Osteoblast (primary cell): ENCODE measurements around the gene LRRC1. TPM values are rescaled to one million over a fixed set of nuclear protein-coding genes. Genes with fewer than 3 reads are reported as not detected.

Experiments
- DNase-seq: peaks from one replicate; pipeline ENCODE4 v3.0.0; 2011; ENCODE audit warnings: low spot score, mixed read lengths; ENCODE audit not compliant: insufficient read length; ENCODE audit errors: missing footprints
- H2AFZ ChIP-seq: 2 replicates; pipeline ENCODE4 v1.6.0; 2011; ENCODE audit warnings: mild to moderate bottlenecking, low read length
- H3K27ac ChIP-seq: 2 replicates; pipeline ENCODE4 v1.5.1; 2011; ENCODE audit warnings: mild to moderate bottlenecking, low read depth, low read length, moderate library complexity
- H3K27me3 ChIP-seq: 2 replicates; pipeline ENCODE4 v1.6.0; 2012; ENCODE audit warnings: mild to moderate bottlenecking, control low read depth, inconsistent platforms, low read length, moderate library complexity; ENCODE audit not compliant: insufficient read depth
- H3K36me3 ChIP-seq: 2 replicates; pipeline ENCODE4 v1.5.1; 2011; ENCODE audit warnings: mild to moderate bottlenecking, low read length, control low read depth, moderate library complexity; ENCODE audit not compliant: insufficient read depth
- H3K4me1 ChIP-seq: 2 replicates; pipeline ENCODE4 v1.5.1; 2011; ENCODE audit warnings: mild to moderate bottlenecking, low read length, control low read depth, moderate library complexity; ENCODE audit not compliant: insufficient read depth
- H3K4me2 ChIP-seq: 2 replicates; pipeline ENCODE4 v1.6.0; 2011; ENCODE audit warnings: mild to moderate bottlenecking, low read length; ENCODE audit not compliant: insufficient read depth
- H3K4me3 ChIP-seq: fragments of 200-600 bp; sonication (generic); 3 replicates; pipeline ENCODE4 v1.5.1; 2012; ENCODE audit warnings: mild to moderate bottlenecking, low read length, inconsistent platforms; ENCODE audit not compliant: insufficient read depth
- H3K79me2 ChIP-seq: 2 replicates; pipeline ENCODE4 v1.6.0; 2012; ENCODE audit warnings: mild to moderate bottlenecking, low read length, control low read depth, inconsistent platforms; ENCODE audit not compliant: insufficient read depth
- H3K9me3 ChIP-seq: 2 replicates; pipeline ENCODE4 v1.5.1; 2011; ENCODE audit warnings: low read depth, low read length, control low read depth
- H4K20me1 ChIP-seq: 2 replicates; pipeline ENCODE4 v1.6.0; 2012; ENCODE audit warnings: mild to moderate bottlenecking, low read length, control low read depth; ENCODE audit not compliant: insufficient read depth
- total RNA-seq: library from RNA; depleted of rRNA; stranded (reverse); fragments of >200 nt; gene quantifications from 2 replicates; pipeline ENCODE4 v1.2.3, GENCODE V29; 2012
- TF ChIP-seq, protein P1 (sequence below): IDR thresholded peaks from 2 replicates; pipeline ENCODE4 v1.5.1; 2011; ENCODE audit warnings: mild to moderate bottlenecking, low read depth, low read length, moderate library complexity; ENCODE audit errors: extremely low read depth

The LRRC1 gene
- total RNA-seq, 1 donor = 7.2 TPM

DNA sequence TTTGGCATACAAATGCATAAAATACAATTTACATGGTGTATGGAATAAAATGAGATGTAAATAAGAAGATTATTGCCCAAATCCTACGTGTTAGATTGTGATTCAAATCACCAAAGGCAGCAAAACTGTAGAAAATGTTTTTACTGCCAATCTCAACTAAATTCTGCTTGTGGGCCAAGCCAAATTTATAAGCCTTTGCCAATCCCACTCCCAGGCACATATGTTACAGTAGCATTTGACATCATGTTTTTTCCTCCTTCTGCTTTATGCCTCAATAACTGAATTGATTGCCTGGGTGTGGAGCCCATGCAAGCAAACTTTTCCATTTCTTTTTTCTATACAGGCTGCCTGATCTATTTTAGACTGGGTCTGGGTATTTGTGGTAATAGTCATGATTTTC lies 36.3 kb upstream of the LRRC1 start:
- no peaks in the 10 kb centered on the region for H3K4me1 ChIP-seq
- H3K4me2 ChIP-seq = no peak overlapping the region
- no peaks in the 10 kb centered on the region for H4K20me1 ChIP-seq
- no peaks in the 10 kb centered on the region for H3K9me3 ChIP-seq
- H2AFZ ChIP-seq = no peak overlapping the region
- no peak overlapping the region for H3K27ac ChIP-seq
- no peaks in the 10 kb centered on the region for H3K79me2 ChIP-seq
- TF ChIP-seq, protein P1, sequence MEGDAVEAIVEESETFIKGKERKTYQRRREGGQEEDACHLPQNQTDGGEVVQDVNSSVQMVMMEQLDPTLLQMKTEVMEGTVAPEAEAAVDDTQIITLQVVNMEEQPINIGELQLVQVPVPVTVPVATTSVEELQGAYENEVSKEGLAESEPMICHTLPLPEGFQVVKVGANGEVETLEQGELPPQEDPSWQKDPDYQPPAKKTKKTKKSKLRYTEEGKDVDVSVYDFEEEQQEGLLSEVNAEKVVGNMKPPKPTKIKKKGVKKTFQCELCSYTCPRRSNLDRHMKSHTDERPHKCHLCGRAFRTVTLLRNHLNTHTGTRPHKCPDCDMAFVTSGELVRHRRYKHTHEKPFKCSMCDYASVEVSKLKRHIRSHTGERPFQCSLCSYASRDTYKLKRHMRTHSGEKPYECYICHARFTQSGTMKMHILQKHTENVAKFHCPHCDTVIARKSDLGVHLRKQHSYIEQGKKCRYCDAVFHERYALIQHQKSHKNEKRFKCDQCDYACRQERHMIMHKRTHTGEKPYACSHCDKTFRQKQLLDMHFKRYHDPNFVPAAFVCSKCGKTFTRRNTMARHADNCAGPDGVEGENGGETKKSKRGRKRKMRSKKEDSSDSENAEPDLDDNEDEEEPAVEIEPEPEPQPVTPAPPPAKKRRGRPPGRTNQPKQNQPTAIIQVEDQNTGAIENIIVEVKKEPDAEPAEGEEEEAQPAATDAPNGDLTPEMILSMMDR = no peak
- no peak overlapping the region for H3K4me3 ChIP-seq
- no peaks in the 10 kb centered on the region for H3K36me3 ChIP-seq
- no peaks in the 10 kb centered on the region for H3K27me3 ChIP-seq
- no peak for DNase-seq

- Histone ChIP-seq H2AFZ (no peak overlapping the region), H3K36me3 (no peaks in the 10 kb centered on the region), H3K4me2 (no peak overlapping the region), H3K27me3 (no peaks in the 10 kb centered on the region), H3K4me1 (no peaks in the 10 kb centered on the region), H3K4me3 (no peak overlapping the region), H4K20me1 (no peaks in the 10 kb centered on the region), H3K27ac (no peak overlapping the region), H3K9me3 (no peaks in the 10 kb centered on the region), H3K79me2 (no peaks in the 10 kb centered on the region)
- TF ChIP-seq, protein P1 = no peak
- no peak for DNase-seq
Observed at GRCh38 chr6:53761036-53761435, 33.8 kb upstream of the LRRC1 start.

GRCh38 chr6:53765270-53765669 lies 29.5 kb upstream of the LRRC1 start:
- H4K20me1 ChIP-seq = no peaks in the 10 kb centered on the region
- H3K4me2 ChIP-seq = no peak overlapping the region
- TF ChIP-seq, protein P1 = no peak
- H2AFZ ChIP-seq = no peak overlapping the region
- no peak overlapping the region for H3K27ac ChIP-seq
- peaks cover 5% of the 10 kb centered on the region for H3K27me3 ChIP-seq
- DNase-seq = no peak
- no peaks in the 10 kb centered on the region for H3K4me1 ChIP-seq
- H3K4me3 ChIP-seq = no peak overlapping the region
- H3K9me3 ChIP-seq = no peaks in the 10 kb centered on the region
- H3K36me3 ChIP-seq = no peaks in the 10 kb centered on the region
- H3K79me2 ChIP-seq = no peaks in the 10 kb centered on the region

GRCh38 chr6:53766930-53767329 lies 27.9 kb upstream of the LRRC1 start:
- Histone ChIP-seq H3K27me3 (peaks cover 5% of the 10 kb centered on the region), H3K4me1 (no peaks in the 10 kb centered on the region), H3K4me2 (no peak overlapping the region), H3K4me3 (no peak overlapping the region), H3K79me2 (no peaks in the 10 kb centered on the region), H2AFZ (no peak overlapping the region), H3K9me3 (no peaks in the 10 kb centered on the region), H3K36me3 (no peaks in the 10 kb centered on the region), H4K20me1 (no peaks in the 10 kb centered on the region), H3K27ac (no peak overlapping the region)
- no peak for DNase-seq
- TF ChIP-seq, protein P1 = no peak
